Activated CD8-positive, alpha-beta T cell treated with anti-CD3 and anti-CD28 coated beads for 36 hours (primary cell): ENCODE data around the gene TMEM132D. TPM values are rescaled to one million over a fixed set of nuclear protein-coding genes. Genes with fewer than 3 reads are reported as not detected.

Source experiments
- ATAC-seq: fragments of 200-7000 bp; cut with Tn5 transposase; one replicate; pipeline ENCODE4 v1.10.0; 2021; ENCODE audit warnings: mild to moderate bottlenecking, moderate library complexity
- CTCF ChIA-PET: fragments of 350-600 bp; sonication (Branson Sonifier 250); formaldehyde crosslinking; loops from one replicate; lab custom pipeline; 2021; ENCODE audit warnings: antibody characterized with exemption; lab: Charles Lee
- POLR2A ChIA-PET: fragments of 350-600 bp; sonication (Branson Sonifier 250); formaldehyde crosslinking; loops from one replicate; lab custom pipeline; 2021; ENCODE audit warnings: antibody characterized with exemption; lab: Charles Lee
- DNase-seq: peaks from one replicate; pipeline ENCODE4 v3.0.0-alpha.2; 2020
- H3K27ac Mint-ChIP-seq: one replicate; pipeline ENCODE4 v1.8.0; 2021; ENCODE audit warnings: mild to moderate bottlenecking, mixed read lengths
- H3K27me3 Mint-ChIP-seq: one replicate; pipeline ENCODE4 v1.8.0; 2021; ENCODE audit warnings: mixed read lengths
- H3K36me3 Mint-ChIP-seq: one replicate; pipeline ENCODE4 v1.8.0; 2021; ENCODE audit warnings: low read depth, mixed read lengths
- H3K4me1 Mint-ChIP-seq: one replicate; pipeline ENCODE4 v1.8.0; 2021; ENCODE audit warnings: low read depth, mixed read lengths
- H3K4me3 Mint-ChIP-seq: one replicate; pipeline ENCODE4 v1.8.0; 2021; ENCODE audit warnings: mild to moderate bottlenecking, moderate library complexity, mixed read lengths
- H3K9me3 Mint-ChIP-seq: one replicate; pipeline ENCODE4 v1.8.0; 2021; ENCODE audit warnings: mixed read lengths
- CTCF ChIP-seq: fragments of 200-600 bp; IDR thresholded peaks from one replicate; pipeline ENCODE4 v1.8.0; 2022; ENCODE audit warnings: antibody characterized with exemption, mild to moderate bottlenecking
- intact Hi-C: fragments of 100-400 bp; cut with micrococcal nuclease; formaldehyde crosslinking; loops from one replicate; pipeline ENCODE4 v1.10.0; 2022
- total RNA-seq, 2 experiments: library from RNA; stranded (reverse); gene quantifications; one replicate each; pipeline ENCODE4 v1.2.3, GENCODE V29; 2021

The TMEM132D gene
- total RNA-seq, 2 experiments from 2014 or later = not detected

- CTCF ChIA-PET = no interaction called here
- Mint-ChIP-seq H3K27ac (no peak overlapping the region), H3K4me3 (no peak overlapping the region), H3K4me1 (no peaks in the 10 kb centered on the region), H3K9me3 (peaks cover 5% of the 10 kb centered on the region), H3K27me3 (no peaks in the 10 kb centered on the region), H3K36me3 (no peaks in the 10 kb centered on the region)
- DNase-seq (no peak), ATAC-seq (no peak)
- intact Hi-C loops = no loop called here
- POLR2A ChIA-PET = no interaction called here
- TF ChIP-seq CTCF = no peak
Measured at GRCh38 chr12:129619271-129619670, 284.6 kb downstream of the TMEM132D start.

- no peak for TF ChIP-seq CTCF
- H3K27ac Mint-ChIP-seq = no peak overlapping the region
- H3K9me3 Mint-ChIP-seq = peaks cover 6% of the 10 kb centered on the region
- intact Hi-C loops = no loop called here
- ATAC-seq = no peak
- ChIA-PET POLR2A (no interaction called here), CTCF (no interaction called here)
- H3K4me3 Mint-ChIP-seq = no peak overlapping the region
- no peaks in the 10 kb centered on the region for H3K36me3 Mint-ChIP-seq
- H3K27me3 Mint-ChIP-seq = no peaks in the 10 kb centered on the region
- H3K4me1 Mint-ChIP-seq = no peaks in the 10 kb centered on the region
- no peak for DNase-seq
Measured at GRCh38 chr12:129617849-129618248, 286.0 kb downstream of the TMEM132D start.

- Mint-ChIP-seq H3K9me3 (peaks cover 7% of the 10 kb centered on the region), H3K4me1 (no peaks in the 10 kb centered on the region), H3K27ac (no peak overlapping the region), H3K27me3 (no peaks in the 10 kb centered on the region), H3K4me3 (no peak overlapping the region), H3K36me3 (no peaks in the 10 kb centered on the region)
- no peak for TF ChIP-seq CTCF
- CTCF ChIA-PET = no interaction called here
- DNase-seq (no peak), ATAC-seq (no peak)
- POLR2A ChIA-PET = no interaction called here
- intact Hi-C loops = no loop called here
Measured at GRCh38 chr12:129615001-129615400, 288.8 kb downstream of the TMEM132D start.

GRCh38 chr12:129614221-129614885, 289.5 kb downstream of the TMEM132D start:
- no peak overlapping the region for H3K27ac Mint-ChIP-seq
- intact Hi-C loops = no loop called here
- POLR2A ChIA-PET = no interaction called here
- DNase-seq (no peak), ATAC-seq (no peak)
- H3K27me3 Mint-ChIP-seq = no peaks in the 10 kb centered on the region
- no peak for TF ChIP-seq CTCF
- H3K4me3 Mint-ChIP-seq = no peak overlapping the region
- peaks cover 7% of the 10 kb centered on the region for H3K9me3 Mint-ChIP-seq
- CTCF ChIA-PET = no interaction called here
- H3K36me3 Mint-ChIP-seq = no peaks in the 10 kb centered on the region
- no peaks in the 10 kb centered on the region for H3K4me1 Mint-ChIP-seq

- intact Hi-C loops = no loop called here
- H3K4me3 Mint-ChIP-seq = no peak overlapping the region
- DNase-seq (no peak), ATAC-seq (no peak)
- peaks cover 7% of the 10 kb centered on the region for H3K9me3 Mint-ChIP-seq
- H3K27me3 Mint-ChIP-seq = no peaks in the 10 kb centered on the region
- ChIA-PET CTCF (no interaction called here), POLR2A (no interaction called here)
- H3K27ac Mint-ChIP-seq = no peak overlapping the region
- TF ChIP-seq CTCF = no peak
- H3K4me1 Mint-ChIP-seq = no peaks in the 10 kb centered on the region
- no peaks in the 10 kb centered on the region for H3K36me3 Mint-ChIP-seq
Measured at GRCh38 chr12:129613314-129613713, 290.5 kb downstream of the TMEM132D start.
